Hematopoietic multipotent progenitor cell treated with erythropoietin and hydrocortisone succinate and interleukin-3 and kit ligand, for 15 days (in vitro differentiated cells): ENCODE data around the gene KATNA1.

ENCODE experiments used
- DNase-seq: peaks from one replicate; pipeline ENCODE4 v3.0.0-alpha.2; 2015; ENCODE audit warnings: low spot score

KATNA1 gene

DNA sequence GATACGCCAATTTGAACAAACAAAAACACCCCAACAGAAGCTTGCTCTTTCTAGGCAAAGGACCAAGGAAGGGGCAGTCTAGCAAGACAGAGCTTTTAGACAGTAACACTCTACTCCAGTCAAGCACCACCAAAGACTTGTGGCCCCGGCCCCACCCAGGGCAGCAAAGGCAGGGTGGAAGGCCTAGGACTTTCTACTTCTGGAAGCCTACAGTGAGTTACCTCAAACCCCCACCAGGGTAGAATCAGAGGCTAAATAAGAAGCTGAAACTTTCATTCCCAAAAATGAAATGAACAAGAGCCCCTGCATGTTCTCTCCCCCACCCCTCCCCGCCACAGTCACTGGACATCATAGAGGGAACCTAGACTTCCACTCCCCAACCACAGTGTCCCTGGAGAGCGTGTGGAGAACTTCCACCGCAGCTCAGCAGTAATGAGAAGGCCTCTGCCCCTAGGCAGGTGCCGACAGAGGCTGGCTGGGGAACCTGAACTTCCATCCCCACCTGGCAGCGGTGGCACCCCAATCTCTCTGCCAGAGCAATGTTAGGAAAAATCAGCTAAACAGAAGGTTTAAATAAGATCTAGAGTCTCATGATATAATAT lies 40.0 kb downstream of the KATNA1 start:
- DNase-seq, result no peak

DNA sequence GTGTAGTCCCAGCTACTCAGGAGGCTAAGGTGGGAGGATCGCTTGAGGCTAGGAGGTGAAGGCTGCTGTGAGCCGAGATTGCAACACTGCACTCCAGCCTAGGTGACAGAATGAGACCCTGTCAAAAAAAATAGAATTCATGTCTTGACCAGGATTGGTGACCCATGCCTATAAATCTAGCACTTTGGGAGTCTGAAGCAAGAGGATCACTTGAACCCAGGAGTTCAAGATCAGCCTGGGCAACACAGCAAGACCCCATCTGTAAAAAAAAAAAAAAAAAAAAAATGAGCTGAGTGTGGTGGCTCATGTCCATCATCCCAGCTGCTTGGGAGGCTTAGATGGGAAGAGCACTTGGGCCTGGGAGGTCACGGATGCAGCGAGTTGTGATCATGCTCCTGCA lies 48.0 kb downstream of the KATNA1 start:
- no peak for DNase-seq

DNA sequence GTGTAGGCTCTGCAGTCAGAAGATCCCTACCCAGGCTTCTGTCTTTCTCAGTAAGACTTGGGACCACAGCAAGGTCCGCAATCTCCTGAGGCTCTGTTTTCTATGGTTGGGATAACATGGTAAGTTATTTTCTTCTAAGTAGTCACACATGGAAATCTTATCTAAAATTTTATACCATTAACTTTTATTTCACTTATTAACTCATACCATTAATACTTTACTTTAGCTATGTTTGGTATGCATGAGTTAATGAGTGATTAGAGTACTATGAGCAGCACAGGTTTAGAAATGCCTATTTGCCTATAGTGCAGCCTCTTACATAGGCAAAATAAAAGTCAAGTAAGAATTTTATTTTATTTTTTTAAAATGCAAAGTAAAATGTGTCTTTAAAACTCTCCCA lies 55.1 kb downstream of the KATNA1 start:
- DNase-seq, result no peak

DNA sequence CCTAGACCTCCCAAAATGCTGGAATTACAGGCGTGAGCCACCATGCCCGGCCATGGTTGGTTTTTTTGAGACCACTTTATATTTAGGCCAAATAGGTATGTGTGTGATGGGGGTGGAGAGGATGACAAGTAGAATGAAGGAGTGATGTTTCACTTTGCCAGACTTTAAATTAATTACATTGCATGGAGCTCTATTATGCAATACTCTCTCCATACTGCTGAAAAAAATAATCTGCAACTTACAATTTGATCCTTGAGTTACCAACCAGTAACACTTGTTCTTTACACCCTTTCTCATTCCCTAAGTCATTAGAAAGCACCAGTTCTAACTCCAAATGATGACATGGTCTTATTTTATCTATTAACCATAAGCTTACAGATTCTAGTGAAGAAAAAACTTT lies 55.5 kb downstream of the KATNA1 start:
- DNase-seq, result no peak

DNA sequence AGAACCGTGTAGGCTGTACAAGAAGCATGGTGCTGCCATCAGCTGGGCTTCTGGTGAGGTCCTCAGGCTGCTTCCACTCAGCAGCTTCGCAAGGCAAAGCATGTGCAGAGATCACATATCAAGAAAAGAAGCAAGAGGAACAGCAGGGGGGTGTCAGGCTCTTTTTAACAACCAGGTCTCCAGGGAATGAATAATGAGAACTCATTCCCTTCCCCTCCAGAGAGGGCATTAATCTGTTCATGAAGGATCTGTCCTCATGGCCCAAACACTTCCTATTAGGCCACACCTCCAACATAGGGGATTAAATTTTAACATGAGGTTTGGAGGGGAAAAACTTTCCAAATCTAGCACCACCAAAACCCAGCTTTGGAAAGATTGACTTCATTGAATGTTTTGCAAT lies 62.4 kb downstream of the KATNA1 start:
- DNase-seq, result no peak

DNA sequence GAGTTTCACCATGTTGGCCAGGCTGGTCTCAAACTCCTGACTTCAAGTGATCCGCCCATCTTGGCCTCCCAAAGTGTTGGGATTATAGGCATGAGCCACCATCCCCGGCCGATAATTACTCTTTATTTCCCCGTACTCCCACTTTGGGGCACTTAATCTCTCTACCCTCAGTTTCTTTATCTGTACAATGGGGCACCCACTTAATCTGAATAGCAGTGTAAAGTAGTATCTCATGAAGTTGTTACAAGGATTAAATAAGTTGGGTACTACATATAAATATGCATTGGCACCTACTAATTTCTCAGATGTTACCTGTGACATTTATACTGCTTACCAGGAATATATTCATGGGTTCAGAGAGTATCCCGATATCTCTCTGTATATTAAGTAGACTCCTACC lies 67.2 kb downstream of the KATNA1 start:
- DNase-seq, result no peak

DNA sequence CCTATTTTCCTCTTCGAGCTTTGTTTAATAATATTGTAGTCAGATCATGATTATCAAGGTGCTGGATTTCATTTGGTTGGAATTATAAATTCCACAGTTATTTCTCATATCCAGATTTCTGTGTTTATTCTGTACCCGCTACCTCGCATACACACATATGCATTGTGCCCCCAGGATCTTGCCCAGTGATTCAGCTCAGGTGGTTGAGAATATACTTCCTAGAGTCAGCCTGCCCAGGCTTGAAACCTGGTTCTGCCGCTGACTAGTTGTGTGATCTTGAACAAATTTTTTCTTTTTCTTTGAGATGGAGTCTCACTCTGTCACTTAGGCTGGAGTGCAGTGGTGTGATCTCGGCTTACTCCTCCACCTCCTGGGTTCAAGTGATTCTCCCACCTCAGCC lies 67.6 kb downstream of the KATNA1 start:
- DNase-seq, result no peak

DNA sequence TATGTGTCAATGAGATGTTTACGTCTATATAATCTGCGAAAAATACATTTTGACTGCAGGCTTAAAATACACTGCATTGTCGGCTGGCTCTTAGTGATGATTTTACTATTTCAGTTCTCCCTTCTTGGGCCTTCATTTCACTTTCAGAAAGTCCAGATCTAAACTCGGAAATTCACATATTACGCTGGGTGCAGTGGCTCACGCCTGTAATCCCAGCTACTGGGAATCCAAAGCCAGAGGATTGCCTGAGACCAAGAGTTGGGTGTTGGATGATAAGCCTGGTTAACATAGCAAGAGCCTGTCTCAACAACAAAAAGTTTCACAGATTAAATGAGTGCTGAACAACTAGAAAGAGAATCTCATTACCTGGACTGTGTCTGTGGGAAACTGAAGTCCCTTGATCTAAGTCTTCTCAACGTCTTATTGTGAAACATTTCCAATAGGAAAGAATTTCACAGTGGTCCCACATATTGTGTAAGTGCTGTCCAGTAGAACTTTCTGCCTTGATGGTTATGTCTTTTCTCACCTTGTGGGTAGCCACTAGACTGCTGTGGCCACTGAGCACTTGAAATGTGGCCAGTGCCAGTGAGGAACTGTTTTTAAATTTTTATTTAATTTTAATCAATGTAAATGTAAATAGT lies 80.4 kb downstream of the KATNA1 start:
- DNase-seq, result no peak

DNA sequence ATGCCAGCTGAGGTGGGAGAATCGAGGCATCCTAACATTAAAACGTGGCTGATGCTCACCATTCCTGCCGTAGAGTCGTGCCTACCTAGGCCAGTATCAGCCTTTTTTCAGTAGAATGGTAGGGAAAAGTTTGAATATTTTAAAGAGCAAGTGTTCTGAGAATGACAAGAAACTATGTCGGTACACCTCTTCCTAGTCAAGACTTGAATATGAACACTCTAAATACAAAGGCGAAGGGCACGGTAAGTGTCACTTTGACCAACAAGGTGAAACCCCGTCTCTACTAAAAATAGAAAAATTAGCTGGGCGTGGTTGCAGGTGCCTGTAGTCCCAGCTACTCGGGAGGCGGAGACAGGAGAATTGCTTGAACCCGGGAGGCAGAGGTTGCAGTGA lies 81.3 kb downstream of the KATNA1 start:
- no peak for DNase-seq

DNA sequence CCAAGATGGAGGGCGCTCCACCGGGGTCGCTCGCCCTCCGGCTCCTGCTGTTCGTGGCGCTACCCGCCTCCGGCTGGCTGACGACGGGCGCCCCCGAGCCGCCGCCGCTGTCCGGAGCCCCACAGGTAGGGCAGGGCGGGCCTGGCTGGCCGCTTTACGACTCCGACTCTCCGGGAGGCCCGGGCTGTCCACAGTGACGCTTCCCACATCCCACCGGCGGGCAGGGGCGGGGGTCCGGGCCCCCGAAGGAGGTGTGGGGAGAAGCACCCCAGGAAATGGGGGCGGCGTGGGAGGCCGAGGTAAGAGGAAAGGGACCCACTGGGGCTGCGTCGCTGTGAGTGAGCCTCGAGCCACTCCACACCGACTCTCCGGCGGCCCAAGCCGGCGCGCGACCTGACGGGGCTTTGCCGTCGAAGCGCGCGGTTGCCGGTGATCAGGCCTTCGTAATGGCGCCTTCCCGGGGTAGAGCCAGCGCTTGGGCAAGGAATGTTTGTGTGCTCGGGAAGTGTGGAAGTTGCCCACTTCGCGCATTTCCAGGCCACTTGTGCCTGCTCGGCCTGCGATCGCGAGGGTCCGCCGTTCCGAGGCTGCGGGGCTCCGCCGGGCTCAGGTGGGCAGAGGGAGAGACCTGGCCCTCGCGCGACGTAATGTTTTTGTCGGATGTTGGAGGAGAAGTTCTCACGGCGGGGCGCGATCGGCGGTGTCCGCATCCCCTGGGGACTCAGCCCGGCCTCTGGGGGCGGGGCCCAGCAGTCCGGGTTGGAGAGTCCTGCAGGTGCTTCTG lies 81.9 kb downstream of the KATNA1 start:
- peak; percentile 46 for DNase-seq

DNA sequence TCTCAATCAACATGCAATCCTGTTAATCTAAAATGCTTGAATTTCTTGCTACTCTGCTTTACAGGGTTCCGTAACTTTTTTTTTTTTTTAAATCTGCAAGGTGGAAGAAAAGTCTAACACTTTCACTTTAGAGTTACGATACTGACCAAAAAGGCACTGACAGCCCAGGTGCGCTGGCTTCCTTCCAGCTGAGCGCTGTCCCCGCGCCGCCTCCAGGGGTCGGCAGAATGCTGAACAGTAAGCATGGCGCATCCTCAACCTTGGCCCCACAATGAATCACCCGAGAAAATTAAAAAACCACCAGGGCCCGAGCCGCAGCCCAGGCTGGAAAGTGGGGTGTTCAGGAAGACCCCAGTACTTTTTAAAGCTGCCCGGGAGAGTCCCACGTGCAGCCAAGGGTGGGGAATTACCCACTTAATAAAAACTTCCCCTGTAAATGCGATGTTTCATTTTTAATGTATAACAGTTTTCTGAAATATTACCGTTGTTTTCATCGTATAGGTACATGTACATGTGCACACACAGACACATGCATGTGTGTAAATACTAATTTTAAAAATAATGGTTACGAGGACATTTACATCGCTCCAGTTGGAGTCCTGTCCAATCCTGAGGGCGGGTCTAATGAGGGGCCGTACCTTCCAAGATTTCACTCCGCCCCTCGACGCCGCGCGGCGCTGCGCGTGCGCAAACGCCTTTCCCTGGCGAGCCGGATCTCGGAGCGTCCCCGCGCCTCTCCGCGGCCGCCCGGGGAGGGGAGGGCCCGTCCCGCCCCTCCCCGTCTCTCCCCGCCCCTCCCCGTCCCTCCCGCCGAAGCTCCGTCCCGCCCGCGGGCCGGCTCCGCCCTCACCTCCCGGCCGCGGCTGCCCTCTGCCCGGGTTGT lies 82.7 kb downstream of the KATNA1 start, which contains the start of gene GINM1:
Gene GINM1, plus strand, starts transcription at position 849 of the 883 bp plus-strand sequence. CDS start 40 bp downstream, outside the sequence.
- peak; percentile 95 for DNase-seq

DNA sequence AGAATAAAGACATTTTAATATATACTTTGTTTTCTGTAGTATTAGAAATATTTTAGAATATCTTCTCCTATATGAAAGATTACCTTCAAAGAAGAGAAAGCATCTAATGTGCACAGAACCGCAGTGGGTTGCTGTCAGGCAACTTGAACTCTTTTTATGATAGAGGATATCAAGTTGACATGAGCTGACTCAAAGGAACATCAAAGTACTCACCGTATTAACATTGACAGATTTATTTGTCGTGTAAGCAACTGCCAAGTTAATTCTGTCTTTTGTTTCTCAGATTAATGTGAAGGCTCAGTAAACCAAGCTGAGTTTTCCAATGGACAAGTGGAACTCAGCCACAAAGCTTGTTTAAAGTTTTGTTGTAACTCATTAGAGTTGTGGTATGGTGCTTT lies 84.6 kb downstream of the KATNA1 start:
- DNase-seq, result no peak

DNA sequence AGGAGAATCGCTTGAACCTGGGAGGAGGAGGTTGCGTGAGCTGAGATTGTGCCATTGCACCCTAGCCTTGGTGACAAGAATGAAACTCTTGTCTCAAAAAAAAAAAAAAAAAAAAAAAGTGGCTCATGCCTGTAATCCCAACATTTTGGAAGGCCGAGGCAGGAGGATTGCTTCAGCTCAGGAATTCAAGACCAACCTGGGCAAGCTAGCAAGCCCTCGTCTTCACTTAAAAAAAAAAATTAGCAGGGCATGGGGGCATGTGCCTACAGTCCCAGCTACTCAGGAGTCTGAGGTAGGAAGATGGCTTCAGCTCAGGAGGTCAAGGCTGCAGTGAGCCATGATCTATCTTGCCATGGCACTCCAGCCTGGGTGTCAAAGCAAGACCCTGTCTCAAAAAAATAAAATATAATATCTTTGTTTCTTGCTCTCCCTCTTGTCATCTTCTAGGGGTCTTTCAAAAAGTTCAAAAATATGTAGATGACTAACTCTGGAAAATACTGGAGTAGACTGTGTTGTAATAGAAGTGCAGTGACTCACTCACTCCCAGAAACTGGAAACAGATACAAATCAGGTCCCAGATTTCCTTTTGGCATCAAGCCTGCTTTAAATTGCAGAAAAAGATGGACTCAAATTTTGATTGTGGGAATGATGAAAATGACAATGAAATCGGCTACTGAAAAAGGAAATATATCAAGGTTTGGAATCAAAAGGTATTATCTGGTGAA lies 85.1 kb downstream of the KATNA1 start:
- DNase-seq, result no peak

DNA sequence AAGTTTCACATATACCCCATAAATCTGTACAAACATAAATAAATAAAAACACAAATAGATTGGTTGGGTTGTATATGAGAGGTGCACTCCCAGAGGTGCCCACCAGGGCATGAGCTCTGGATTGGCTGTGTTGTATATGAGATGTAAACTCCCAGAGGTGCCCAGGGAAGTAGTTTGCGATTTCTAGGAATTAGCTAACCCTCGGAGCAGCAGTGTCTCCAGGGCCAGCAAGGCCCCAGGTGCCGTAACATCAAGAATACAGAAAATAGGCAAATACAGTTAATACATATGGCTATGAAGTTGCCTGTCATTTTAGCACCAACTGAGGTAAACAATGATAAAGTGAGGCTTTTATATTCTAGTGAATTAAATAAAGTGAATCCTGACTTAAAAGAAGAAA lies 87.8 kb downstream of the KATNA1 start:
- DNase-seq, result peak; percentile 18

DNA sequence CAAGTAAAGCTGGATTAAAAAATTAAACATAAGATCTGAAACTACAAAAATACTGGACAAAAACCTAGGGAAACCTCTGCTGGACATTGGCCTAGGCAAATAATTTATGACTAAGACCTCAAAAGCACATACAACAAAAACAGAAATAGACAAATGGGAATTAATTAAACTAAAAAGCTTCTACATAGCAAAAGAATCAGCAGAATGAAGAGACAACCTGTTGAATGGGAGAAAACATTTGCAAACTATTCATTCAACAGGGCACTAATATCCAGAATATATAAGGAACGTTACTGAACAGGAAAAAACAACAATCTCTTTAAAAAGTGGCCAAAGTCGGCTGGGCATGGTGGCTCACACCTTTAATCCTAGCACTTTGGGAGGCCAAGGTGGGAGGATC lies 89.1 kb downstream of the KATNA1 start:
- DNase-seq, result no peak

DNA sequence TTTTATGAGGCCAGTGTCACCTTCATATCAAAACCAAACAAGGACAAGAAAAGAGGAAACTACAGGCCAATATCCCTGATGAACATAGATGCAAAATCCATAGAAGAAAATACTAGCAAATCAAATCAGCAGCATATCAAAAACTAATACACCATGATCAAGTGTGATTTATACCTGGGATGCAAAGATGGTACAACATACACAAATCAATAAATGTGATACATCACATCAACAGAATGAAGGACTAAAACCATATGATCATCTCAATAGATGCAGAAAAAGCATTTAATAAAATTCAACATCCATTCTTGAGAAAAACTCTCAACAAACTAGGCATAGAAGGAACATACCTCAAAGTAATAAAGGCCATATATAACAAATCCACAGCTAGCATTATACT lies 90.5 kb downstream of the KATNA1 start:
- DNase-seq, result no peak

DNA sequence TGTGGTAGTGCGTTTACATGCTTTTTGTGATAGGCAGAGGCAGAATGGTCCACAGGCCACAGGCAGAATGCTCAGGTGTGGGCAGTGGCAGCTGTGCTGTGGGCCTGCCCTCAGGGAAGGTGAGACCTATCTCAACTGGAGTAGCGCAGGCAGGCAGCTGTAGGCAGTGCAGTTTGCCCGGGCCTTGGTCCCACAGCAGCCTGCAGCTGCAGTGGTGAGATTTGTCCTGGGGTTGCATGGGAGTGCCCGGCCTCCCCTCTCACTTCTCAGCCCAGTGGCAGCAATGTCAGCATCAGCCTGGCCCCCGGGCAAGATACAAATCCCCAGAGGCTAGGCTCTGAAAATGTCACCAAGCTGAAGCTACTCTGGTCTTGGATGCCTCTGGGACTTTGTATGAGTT lies 96.6 kb downstream of the KATNA1 start:
- DNase-seq, result no peak

DNA sequence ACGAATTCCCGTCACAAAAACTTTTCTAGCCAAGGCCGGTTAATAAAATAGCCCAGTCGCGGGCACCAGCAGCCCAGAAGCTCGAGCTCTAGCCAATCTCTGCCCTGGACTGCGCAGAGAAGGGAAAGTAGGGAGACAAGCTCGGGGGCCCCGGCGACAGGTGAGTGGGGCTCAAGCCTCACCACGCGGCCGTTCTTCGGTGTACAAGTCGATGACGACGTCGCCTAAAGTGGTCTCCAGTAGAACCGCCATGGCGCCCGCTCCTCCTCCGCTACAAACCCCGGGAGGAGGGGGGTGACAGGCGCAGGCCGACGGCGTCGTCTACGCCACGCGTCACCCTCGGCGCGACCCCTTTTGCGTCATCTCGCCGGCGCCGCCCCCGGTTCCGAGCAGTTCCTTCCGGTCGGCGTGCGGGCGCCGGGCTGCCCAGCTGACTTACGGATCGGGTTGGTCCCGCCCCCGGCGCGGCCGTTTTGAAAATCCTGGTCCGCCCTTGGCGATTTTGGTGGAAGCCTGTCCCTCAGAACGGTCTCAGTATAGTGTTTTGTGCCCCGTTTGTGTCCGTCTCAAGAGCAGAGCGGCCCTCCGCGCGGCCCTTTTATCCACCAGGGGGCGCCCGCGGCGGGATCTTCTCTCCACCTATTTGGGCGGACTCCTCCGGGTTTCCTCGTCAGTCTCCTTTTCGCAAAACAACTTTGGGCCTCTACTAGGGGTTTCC lies 102.6 kb downstream of the KATNA1 start, which contains the start of gene PPIL4:
Gene PPIL4, minus strand, starts transcription at position 290 of the 718 bp plus-strand sequence. Its CDS starts 38 bp downstream, at position 252.
- DNase-seq, result peak; percentile 95

DNA sequence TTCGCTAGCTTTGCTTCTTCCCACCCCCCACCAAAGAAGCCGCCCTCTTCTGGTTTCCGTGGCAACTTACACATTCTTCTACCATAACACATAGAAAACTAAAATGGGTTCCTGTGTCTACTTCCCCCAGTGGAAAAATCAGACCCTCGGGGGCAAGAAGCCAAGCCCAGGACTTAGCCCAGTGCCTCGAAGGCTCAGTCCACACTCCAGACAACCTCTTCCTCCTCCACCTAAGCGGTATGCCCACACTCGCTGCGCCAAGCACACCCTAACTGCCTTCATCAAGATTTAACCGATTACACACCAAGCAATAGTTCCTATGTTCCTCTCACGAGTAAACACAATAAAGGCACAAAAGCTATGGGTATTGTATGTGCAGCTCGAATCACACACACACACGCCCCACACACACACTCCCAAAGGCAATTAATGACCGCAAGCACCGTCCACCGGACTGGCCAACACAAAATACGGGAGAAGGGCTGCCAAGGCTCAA lies 103.2 kb downstream of the KATNA1 start:
- DNase-seq, result peak; percentile 68
